ENCODE measurements around the gene C22orf31. TPM values are rescaled to one million over a fixed set of nuclear protein-coding genes. Genes with fewer than 3 reads are reported as not detected.

Gene C22orf31
- total RNA-seq, 2 donors from 2014 or later, result not detected

DNA sequence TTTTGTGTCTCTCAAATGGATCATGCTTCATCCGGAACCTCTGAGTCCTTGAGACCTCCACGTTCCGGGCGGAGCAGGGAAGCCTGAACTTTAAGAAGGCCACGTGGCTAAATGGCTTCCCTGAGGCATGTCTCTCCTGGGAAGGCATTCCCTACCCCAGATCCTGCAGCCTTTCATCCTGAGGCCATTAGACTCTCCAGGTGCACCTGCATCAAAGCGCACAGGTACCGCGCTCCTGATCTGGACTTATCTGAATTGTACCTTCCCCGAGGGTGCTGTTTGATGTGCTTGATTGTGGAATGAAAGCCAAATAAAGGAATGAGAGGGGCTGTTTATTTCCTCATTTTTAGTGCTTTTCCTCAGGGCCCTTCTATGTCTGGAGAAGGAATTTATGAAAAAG, 22.5 kb downstream of the C22orf31 start:
- Histone ChIP-seq H3K27ac (no peak overlapping the region), H3K36me3 (no peaks in the 10 kb centered on the region), H3K4me1 (ENCODE audit: control insufficient read depth in 1 of 2, low read depth in 2 of 2) (peaks cover 12 to 20% of the 10 kb centered on the region in 2 donors), H3K9me3 (no peaks in the 10 kb centered on the region), H3K4me3 (no peak overlapping the region), H3K27me3 (replicated peaks; ENCODE audit: insufficient read depth) (no peaks in the 10 kb centered on the region)
- no peak for DNase-seq (ENCODE audit: low spot score)
- no peak for ATAC-seq (ENCODE audit: insufficient number of reproducible peaks, low FRiP score, low read depth)
- TF ChIP-seq, protein P1, sequence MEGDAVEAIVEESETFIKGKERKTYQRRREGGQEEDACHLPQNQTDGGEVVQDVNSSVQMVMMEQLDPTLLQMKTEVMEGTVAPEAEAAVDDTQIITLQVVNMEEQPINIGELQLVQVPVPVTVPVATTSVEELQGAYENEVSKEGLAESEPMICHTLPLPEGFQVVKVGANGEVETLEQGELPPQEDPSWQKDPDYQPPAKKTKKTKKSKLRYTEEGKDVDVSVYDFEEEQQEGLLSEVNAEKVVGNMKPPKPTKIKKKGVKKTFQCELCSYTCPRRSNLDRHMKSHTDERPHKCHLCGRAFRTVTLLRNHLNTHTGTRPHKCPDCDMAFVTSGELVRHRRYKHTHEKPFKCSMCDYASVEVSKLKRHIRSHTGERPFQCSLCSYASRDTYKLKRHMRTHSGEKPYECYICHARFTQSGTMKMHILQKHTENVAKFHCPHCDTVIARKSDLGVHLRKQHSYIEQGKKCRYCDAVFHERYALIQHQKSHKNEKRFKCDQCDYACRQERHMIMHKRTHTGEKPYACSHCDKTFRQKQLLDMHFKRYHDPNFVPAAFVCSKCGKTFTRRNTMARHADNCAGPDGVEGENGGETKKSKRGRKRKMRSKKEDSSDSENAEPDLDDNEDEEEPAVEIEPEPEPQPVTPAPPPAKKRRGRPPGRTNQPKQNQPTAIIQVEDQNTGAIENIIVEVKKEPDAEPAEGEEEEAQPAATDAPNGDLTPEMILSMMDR (IDR thresholded peaks at IDR 0.05), result no peak

DNA sequence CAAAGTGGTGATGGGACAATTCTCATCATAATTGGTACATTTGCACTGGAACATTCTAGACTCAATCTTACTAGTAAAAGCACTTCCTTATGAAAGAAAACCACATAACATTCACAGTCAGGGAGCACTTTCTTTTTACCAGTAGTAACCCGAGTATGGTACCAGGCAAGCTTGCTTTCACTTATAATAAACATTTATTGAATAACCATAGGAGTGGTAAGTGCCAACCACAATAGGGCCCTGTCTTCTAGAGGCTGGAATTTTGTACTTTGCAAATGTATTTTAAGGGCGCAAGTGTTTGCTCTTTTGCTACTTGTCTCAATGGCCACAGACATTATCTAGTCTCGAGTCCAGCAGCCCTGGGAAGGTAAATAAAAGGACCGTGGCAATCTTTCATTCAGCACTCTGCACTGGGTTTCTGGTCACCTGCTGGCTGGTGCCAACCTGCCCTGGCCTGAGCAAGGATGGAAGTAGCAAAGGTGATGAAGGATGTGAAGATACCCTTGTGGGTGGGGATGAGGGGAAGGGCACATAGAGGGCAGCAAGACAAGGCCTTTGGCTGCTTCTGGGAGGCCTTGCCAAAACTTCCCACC, 24.2 kb downstream of the C22orf31 start:
- H3K4me1 ChIP-seq (ENCODE audit: control insufficient read depth in 1 of 2, low read depth in 2 of 2), result peaks cover 17 to 18% of the 10 kb centered on the region in 2 donors
- TF ChIP-seq, protein P1 (IDR thresholded peaks at IDR 0.05), result no peak

DNA sequence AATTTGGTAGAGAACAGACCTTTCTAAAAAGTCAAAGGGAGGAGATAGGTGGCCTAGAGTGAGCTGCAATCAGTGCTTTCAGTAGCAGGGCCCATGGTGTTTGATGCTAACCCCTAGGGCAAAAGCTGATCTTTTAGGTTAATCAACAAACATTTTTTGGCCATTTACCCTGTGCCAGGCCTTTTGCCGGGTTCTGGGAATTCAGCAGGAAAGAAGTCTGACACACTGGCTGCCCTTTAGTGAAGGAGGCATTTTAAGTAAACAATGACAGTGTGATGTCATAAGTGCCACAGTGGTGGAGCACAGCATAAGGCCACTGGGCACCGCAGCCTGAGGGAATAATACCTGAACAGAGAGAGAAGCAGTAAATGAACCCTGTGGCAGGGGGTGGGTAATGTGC, 29.0 kb downstream of the C22orf31 start:
- TF ChIP-seq, protein P1 (IDR thresholded peaks at IDR 0.05), result no peak
- Histone ChIP-seq H3K4me3 (no peak overlapping the region), H3K27ac (peak overlapping the region; percentile 81 to 93), H3K27me3 (replicated peaks; ENCODE audit: insufficient read depth) (no peaks in the 10 kb centered on the region), H3K9me3 (no peaks in the 10 kb centered on the region), H3K36me3 (no peaks in the 10 kb centered on the region), H3K4me1 (ENCODE audit: control insufficient read depth in 1 of 2, low read depth in 2 of 2) (peaks cover 18 to 37% of the 10 kb centered on the region in 2 donors)
- ATAC-seq (ENCODE audit: insufficient number of reproducible peaks, low FRiP score, low read depth), result no peak
- DNase-seq (ENCODE audit: low spot score), result no peak

More for the DNA sequence above, 24.2 kb downstream of the C22orf31 start:
- Histone ChIP-seq H3K36me3 (no peaks in the 10 kb centered on the region), H3K27ac (no peak overlapping the region), H3K4me3 (no peak overlapping the region), H3K9me3 (no peaks in the 10 kb centered on the region), H3K27me3 (replicated peaks; ENCODE audit: insufficient read depth) (no peaks in the 10 kb centered on the region)
- no peak for DNase-seq (ENCODE audit: low spot score)
- ATAC-seq (ENCODE audit: insufficient number of reproducible peaks, low FRiP score, low read depth), result no peak

DNA sequence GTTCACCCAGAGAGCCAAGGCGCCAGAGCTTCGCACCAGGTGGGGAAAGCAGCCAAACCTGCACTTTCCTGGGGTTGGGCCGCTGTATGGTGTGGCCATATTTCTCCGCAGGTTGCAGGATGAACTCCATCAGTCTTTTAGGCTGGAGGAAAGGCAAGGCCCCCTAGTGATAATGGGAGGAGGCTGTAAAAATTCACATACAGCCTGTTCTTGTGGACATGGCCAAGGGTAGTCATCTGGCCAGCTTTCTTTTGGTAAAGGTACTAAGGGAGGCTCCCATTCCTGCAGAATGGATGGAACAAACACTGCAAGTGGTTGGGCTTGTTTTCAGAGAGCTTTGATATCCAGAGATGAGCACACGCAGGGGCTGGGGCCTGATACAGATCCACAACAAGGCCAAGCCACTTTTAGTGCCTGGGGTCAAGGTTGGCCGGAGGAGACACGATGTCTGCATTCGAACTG, 29.6 kb downstream of the C22orf31 start:
- no peak for ATAC-seq (ENCODE audit: insufficient number of reproducible peaks, low FRiP score, low read depth)

DNA sequence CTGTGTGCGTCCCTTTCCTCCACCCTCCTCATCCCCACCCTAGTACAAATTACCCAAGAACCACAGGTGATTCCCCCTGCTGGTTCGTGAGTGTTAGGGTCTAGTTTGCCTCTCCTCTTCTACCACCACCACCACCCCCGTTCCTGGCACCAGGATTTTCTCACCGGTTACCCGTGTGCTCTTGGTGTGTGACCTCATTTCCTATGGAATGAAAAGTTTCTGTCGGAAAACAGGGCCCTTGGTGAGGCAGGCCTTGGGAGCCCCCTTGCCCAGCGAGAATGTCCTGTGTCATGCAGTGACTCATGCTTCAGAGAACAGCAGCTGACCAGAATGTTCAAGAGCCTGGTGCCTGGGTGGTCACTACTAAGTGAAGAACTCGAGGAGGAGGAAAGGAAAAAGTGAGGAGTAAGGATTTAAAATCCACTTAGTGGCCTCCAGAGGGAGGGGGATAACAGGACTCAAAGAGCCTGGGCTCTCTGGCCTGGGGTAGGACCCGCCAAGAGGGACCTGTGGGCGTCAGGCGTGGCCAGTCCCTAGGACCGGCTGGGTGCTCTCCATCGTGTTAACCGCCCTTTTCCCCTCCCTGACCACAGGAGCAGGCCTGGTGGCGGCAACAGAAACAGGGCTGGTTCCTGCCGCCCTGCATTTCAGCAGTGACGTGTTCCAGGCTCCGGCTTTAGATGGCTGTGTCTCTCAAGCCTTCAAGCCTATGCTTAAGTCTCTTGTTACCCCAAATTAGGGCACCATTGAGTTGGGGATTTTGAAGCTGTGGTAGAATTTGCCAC, 30.2 kb downstream of the C22orf31 start:
- TF ChIP-seq, protein P1 (IDR thresholded peaks at IDR 0.05), result peak; percentile 20

More for the DNA sequence above, 29.6 kb downstream of the C22orf31 start:
- Histone ChIP-seq H3K36me3 (no peaks in the 10 kb centered on the region), H3K27me3 (replicated peaks; ENCODE audit: insufficient read depth) (no peaks in the 10 kb centered on the region), H3K4me3 (peak overlapping the region; percentile 70), H3K4me1 (ENCODE audit: control insufficient read depth in 1 of 2, low read depth in 2 of 2) (peaks cover 18 to 37% of the 10 kb centered on the region in 2 donors), H3K27ac (peak overlapping the region; percentile 81 to 93), H3K9me3 (no peaks in the 10 kb centered on the region)
- no peak for DNase-seq (ENCODE audit: low spot score)
- TF ChIP-seq, protein P1 (IDR thresholded peaks at IDR 0.05), result no peak

More for the DNA sequence above, 30.2 kb downstream of the C22orf31 start:
- Histone ChIP-seq H3K9me3 (no peaks in the 10 kb centered on the region), H3K27ac (peak overlapping the region; percentile 81 to 93), H3K4me3 (peak overlapping the region; percentile 70), H3K4me1 (ENCODE audit: control insufficient read depth in 1 of 2, low read depth in 2 of 2) (peaks cover 18 to 37% of the 10 kb centered on the region in 2 donors), H3K27me3 (replicated peaks; ENCODE audit: insufficient read depth) (no peaks in the 10 kb centered on the region), H3K36me3 (no peaks in the 10 kb centered on the region)
- DNase-seq (ENCODE audit: low spot score) (peak; percentile 79), ATAC-seq (ENCODE audit: insufficient number of reproducible peaks, low FRiP score, low read depth) (peak; percentile 89)

All from thoracic aorta (tissue), 2 donors.